Stimulated activated CD8-positive, alpha-beta memory T cell treated with anti-CD3 and anti-CD28 coated beads, Interleukin-15, amount 100 ng/mL, for 48 hours (primary cell): Measurements from ENCODE around the gene ASB5.
"Not testable (repeated sequence)": the region's sequence is repeated elsewhere in the genome, so short reads cannot be mapped to it uniquely, and the experiment has no call there.

Experiments
- DNase-seq, 2 donors: peaks; one replicate each; pipeline ENCODE4 v3.0.0-alpha.2; 2020; ENCODE audit warnings: low read depth in 2 of 2

The ASB5 gene

DNA sequence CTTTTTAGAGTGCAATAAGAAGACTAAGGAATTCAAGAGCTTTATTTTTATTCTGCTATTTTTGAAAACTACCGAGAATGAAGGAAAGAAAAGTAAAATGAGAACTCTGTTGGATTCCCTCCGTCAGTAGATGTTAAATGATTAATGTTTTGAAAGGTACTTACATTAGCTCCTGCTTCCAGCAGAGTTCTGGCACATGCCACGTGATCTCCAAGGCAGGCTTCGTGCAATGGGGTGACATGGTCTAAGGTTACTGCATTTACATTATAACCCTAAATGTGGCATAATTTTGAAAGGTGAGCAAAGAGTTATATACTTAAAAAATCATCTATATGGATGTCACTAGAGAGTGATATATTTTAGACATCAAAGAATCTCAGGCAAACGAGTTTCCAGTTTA, 46.9 kb downstream of the ASB5 start:
- no peak for DNase-seq

DNA sequence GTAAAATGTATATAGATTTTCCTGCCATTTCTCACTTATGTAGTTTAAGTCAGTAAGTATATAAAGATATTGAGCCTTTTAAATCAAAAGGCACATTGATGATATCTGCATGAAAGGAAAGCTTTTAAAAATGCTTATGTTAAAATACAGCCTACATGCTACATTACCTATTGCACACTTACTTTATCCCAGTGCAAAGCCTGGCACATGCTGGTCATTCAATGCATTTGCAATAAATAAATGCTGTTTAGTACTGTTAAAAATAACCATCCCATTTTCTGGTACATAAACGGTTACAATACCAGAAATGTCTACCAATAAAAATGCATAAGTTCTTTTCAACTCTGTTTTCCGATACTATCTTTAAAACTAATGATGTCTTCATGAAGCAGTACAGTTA, 51.5 kb downstream of the ASB5 start:
- no peak for DNase-seq

DNA sequence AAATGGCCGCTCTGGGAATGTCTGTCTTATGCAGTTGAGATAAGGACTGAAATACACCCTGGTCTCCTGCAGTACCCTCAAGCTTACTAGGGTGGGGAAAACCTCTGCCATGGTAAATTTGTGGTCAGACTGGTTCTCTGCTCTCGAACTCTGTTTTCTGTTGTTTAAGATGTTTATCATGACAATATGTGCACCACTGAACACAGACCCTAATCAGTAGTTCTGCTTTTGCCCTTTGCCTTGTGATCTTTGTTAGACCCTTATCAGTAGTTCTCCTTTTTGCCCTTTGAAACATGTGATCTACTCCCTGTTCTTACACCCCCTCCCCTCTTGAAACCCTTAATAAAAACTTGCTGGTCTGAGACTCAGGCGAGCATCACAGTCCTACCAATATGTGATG, 56.7 kb downstream of the ASB5 start:
- not testable (repeated sequence) for DNase-seq

DNA sequence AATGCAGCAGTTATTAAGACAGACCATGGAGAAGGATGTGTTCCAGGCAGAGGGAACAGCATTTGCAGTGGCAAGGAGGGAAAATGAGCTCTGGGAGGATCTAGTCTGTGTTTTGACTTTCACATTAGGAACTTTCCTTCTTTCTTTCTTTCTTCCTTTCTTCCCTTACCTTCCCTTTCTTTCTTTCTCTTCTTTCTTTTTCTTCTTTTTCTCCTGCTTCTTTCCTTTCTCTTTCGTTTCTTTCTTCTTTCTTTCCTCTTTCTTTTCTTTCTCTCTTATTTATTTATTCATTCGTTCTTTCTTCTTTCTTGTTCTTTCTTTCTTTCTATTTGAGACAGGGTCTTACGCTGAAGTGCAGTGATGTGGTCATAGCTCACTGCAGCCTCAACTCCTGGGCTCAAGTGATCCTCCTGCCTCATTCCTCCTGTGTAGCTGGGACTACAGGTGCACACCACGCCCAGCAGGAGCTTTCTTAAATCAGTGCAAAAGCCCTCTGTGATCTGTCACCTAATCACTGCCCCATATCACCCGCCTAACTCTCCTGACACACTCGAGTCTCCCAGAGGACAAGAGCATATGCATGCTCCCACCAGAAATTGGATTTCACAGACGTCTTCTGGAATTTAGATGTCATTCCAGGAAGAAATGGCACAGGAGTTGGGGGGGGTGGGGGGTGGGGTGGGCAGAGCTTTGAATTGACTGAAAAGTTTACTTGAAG, 58.3 kb downstream of the ASB5 start:
- DNase-seq, result no peak

DNA sequence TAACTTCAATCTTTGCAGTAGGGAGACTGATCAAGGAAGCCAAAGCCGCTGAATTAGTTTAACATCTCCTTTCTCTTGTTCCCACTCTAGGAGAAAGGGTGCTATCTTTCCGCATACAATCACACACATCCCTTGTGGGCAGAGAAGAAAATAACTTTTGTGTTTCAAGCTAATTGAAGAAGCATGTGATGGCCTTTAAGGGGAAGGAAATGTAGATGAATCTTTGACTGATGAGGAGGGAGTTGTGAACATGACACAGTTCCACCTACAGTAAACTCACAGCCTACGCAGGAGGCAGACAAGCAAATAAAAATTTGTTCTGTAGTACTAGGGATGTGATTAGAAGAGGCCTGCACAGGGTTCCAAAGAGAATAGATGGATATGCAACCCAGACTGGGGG, 58.9 kb downstream of the ASB5 start:
- DNase-seq, result no peak

DNA sequence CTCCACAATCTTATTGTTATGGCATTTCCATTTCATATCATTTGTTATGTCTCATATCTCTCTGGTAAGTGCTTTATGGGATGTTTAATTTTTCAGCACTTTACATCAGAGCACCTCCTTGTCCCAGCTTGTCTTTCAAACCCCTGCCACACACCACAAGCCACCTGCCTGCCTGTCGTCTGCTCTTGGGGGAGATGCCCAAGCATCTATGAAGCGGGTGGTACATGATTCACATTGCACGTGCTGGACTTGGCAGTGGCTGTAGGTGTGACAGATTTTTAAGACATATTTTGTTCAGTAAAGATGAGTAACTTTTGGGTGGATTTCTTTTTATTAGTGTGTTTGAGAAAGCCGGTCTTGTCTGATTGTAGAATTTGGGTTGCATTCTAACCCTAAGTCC, 59.5 kb downstream of the ASB5 start:
- no peak for DNase-seq

DNA sequence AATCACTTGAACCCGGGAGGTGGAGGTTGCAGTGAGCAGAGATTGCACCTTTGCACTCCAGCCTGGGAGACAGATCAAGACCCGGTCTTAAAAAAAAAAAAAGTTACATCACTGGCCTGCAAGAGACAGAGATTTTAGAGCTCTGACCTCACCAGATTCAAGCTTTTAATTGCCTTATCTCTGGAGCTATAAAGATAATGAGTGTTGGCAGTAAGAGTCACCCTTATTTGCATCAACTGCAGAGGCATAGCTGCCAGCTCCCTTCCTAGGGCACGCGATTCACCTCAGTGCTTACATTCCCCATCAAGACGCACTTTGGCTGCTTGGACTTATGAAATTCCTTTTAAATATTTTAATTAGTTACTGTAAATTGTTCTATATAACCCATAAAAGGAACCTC, 61.2 kb downstream of the ASB5 start:
- DNase-seq, result no peak

DNA sequence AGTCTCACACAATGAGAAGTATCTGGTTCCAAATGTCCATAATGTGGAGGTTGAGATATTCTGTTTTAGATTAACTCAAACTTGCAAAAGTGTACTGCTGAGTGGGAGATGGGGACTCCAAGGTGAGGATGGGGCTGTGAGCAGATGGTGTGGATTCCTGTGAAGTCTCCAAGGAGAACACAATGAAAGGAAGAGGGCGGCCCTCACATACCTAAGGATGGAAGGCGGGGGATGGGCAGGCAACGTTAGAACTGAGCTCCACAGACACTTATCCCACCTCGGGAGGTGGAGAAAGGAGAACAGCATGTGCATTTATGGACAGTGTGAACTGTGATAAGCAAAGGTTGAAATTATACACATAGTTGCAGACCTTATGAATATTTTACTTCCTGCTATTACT, 63.7 kb downstream of the ASB5 start:
- no peak for DNase-seq

DNA sequence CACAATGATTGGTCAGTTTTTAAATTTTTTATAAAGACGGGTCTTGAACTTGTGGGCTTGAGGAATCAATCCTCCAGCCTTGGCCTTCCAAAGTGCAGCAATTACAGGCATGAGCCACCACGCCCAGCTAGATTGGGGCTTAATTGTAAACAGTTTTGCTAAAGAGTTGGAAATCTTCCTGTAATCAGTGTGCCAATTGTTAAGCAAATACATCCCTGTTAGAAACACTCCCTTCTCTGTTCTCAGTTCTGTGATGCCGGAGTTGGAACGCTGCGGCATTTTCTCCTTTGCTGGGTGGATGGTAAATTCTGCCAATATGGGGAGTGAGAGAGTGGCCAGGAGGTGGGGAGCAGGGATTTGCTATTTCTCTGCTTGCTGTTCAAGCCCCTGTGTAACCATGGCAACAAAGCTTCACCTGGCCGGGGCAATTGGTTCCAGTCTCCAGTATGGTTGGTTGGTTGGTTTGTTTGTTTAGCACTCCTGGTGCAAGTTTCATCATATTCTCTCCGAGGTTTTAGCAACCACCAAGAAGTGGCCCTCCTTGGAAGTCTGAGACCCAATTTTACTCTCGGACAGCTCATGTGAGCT, 70.6 kb downstream of the ASB5 start:
- no peak for DNase-seq

DNA sequence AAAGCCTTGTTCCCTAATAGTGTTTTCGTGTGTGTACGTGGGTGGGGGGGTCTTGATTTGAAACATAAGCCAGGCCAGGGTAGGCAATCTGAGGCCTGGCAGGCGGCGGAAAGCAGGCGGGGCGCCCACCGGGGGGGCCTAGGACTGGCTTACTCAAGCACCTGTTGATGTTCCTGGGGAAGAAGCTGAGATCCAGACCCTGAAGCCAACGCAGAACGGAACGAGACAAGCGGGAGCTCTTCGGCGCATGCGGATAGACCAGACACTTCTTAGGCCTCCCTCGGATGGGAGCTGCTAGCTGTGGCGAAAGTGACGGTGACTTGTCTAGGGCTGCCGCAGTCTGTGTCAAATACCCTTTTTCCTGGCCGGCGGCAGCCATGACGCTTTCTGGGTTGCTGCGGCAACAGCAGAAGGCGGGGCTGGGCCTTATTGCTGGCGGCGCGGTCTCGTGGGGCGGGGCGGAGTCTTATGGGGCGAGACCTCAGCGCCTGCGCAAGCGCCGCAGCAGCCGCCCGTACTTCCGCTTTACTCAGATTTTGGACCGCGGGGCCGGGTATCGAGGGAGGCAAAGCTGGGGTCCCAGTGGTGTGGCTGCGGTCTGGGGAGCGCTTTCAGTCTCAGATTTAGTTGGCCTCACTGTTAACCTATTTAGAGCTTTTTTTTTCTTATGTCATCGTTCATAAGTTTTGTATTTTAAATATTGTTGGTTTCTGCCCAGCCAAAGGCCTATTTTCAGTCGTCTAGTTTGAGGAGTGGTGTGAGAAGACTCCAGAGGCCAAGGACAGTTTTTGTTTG, 73.6 kb downstream of the ASB5 start, which contains the start of gene SPATA4:
Gene SPATA4 (minus strand): TSS at position 402 of the 795 bp plus-strand sequence. CDS start 23 bp downstream, at position 379.
- peak; percentile 94 to 95 for DNase-seq

DNA sequence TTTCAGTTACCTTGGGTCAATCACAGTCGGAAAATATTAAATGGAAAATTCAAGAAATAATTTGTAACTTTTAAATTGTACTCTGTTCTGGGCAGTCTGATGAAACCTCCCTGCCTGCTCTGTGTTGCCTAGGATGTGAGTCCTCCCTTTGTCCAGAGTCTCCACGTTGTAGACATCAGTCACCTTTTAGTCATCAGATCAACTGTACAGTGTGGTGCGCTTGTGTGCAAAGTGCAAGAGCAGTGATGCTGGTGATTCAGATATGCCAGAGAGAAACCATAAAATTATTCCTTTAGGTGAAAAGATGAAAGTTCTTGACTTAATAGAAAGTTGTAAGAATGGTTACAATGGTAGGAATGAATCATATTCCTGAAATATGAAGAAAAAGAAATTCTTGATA, 75.1 kb downstream of the ASB5 start:
- peak; percentile 23 to 28 for DNase-seq

DNA sequence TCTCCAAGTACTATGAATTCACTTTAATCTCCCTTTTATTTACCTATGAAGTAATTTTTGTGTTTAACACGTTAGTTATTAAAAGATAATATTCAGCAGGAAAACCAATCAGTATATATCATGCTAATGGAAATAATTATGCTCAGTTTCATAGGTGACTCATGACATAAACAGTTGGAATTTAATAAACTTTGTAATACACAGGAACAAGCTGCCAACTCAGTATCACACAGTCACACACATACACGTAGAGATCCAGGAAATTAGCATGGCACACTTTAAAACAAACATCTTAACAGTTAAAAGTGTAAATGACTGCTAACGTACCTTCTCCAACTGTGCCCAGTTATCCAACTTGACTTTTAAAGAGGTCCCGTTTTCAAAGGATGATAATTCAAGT, 75.9 kb downstream of the ASB5 start:
- DNase-seq, result no peak

DNA sequence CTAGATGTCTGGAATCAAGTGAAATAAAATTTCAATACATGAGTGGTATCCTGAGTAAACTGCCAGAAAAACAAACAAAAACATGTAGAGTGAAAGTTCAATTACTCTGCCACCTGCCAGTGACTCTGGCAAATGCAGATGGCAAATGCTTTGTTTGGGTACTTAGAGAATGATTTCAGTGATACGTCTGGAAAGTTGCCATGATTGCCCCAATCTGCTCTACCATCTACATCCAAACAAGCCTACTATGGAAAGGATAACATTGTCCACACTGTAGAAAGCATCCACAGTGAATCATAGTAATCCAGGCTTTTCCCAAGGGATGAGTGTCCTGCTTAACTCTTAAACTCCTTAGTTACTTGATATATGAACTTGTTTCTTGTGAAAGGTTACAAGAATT, 77.0 kb downstream of the ASB5 start:
- no peak for DNase-seq

DNA sequence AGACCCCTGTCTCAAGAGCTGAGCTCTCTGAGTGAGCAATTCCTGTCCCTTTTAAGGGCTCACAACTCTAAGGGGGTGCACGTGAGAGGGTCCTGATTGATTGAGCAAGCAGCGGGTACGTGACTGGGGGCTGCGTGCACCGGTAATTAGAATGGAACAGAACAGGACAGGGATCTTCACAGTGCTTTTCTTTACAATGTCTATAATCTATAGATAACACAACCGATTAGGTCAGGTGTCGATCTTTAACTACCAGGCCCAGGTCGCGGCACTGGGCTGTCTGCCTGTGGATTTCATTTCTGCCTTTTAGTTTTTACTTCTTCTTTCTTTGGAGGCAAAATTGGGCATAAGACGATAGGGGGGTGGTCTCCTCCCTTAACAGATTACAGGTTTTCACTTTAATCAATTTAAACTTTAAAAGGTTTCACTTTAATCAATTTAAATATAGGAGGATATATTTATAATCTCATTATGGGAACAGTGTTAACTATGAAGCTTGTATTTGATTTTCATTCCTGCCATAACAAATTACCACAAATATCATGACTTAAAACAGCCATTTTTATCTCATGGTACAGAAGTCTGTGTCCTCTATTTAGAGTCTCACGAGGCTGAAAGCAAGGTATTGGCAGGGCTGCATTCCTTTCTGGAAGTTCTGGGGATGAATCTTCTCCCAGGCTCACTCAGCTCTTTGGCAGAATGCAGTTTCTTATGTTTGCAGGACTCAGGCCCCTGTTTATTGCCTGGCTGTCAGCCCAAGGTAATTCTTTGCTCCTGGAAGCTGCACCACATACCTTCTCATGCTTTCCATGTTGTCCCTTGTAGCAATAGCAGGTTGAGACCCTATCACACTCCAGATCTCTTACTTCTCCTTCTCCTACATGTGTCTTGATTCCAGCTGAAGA, 78.9 kb downstream of the ASB5 start:
- DNase-seq, result no peak

DNA sequence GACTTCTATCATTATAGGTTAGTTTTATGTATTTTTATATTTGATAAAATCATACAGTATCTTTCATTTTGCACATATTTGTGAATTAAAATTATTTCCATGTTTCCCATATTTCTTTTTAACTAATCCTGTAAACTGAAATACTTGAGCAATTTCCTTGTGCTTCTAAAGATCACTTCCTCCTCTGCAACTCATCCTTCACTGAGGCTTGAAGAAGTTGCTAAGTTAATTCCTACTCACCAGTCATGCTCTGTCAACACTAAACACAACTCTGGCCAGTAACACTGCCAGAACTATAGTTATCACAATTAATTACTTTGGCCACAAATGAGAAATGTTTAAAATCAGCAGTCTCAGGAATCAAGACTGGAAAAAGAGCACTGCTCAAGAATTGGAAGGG, 80.4 kb downstream of the ASB5 start:
- DNase-seq, result no peak

DNA sequence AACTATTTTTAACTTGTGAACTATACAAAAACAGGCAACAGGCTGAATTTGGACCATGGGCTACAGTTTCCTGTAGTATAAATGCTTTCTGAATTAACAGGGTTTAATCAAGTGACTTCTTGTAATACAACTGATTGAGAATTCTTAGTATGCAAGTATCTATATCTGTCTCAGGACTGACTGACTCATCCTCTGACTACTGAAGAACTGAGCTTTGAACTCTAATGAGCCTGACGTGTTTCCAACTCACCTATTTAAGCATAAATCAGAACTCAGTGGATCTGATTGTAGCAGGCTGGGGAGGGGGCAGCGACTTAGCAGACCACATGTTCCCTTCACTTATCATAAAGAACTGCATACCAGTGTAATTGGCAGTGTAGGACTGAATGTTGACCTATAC, 81.4 kb downstream of the ASB5 start:
- DNase-seq, result no peak

DNA sequence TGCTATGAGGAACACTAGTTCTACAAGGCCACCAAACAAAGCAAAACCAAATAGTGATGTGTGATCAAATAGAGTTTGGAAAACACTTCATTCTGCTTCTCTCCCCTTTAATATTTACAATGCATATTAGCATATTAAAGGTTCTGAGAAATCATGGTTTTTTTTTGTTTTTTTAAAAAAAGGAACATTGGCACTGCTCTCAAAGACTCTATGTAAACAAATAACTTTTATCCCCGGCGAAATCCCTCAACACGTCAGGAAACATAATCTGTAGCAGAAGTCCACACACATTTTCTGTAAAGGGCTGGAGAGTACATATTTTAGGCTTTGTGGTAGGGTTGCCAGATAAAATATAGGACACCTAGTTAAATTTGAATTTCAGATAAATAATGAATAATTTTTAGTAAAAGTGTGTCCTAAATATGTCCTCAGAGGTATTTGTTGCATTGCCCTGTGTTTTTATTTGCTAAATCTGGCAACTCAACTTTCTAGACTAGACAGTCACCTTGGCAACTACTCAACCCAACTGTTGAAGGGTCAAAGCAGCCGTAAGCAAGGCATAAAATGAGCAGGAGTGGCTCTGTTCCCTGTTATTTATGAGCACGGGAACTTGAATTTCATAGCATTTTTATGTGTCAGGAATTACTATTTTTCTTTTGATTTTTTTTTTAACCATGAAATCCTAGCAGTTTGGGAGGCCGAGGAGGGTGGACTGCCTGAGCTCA, 82.2 kb downstream of the ASB5 start:
- no peak for DNase-seq

DNA sequence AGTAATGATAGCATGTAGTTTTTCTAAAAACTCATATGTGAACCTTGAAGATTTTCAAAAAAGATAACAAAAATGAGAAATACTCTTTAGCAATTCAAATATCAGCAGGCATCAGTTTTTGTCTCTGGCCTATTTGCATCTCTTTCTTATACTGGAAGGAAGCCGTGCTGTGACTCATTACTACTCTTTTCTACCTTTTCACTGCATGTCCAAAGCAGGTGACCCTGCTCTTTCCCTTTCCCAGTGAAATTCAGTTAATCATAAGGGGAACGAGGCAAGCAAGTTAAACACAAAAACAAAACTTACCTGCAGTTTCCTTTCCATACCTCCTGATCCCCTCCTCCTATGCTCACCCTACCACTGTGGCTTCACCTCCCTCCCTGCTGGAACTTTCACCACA, 83.0 kb downstream of the ASB5 start:
- DNase-seq, result no peak

DNA sequence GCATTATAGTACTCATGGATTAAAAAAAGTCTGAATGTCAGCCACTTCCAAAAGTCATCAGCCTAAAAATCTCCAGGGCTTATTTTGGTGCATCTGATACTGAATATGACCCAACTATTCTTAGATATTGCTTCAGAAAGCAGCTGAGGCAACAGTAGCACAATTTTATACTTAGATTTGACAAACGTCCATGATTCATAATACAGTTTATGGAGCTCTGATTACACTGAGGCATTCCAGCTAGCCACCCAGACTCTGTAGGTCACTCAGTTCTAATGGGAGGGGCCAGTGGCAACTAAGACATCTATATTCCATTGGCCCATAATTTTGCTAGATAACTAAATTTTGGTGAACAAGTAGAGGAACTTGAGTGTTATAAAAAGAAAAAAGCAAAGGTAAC, 84.0 kb downstream of the ASB5 start:
- DNase-seq, result no peak
